ENCODE results near the gene RGS7. TPM values are rescaled to one million over a fixed set of nuclear protein-coding genes. Genes with fewer than 3 reads are reported as not detected.

Gene RGS7
- total and polyA plus RNA-seq, 2 of the 4 experiments (the other 2 are of a cell fraction), result 0.58 to 0.72 TPM

GRCh38 chr1:240747907-240748306, 609.1 kb downstream of the RGS7 start:
- H3K56ac ChIP-seq (ENCODE audit: extremely low read depth, insufficient read depth, low read length), result no peak overlapping the region
- no peaks in the 10 kb centered on the region for H3K27me3 ChIP-seq (ENCODE audit: control insufficient read depth, insufficient read depth, low read length)
- CTCF ChIA-PET, result no interaction called here
- TF ChIP-seq MAFK (IDR thresholded peaks at IDR 0.05; ENCODE audit: low read depth, low read length) (no peak), SMC3 (IDR thresholded peaks at IDR 0.05; ENCODE audit: low read depth, low read length) (no peak), ELK1 (IDR thresholded peaks at IDR 0.05; ENCODE audit: borderline replicate concordance, low read depth, low read length) (no peak), RFX5 (IDR thresholded peaks at IDR 0.05; ENCODE audit: low read depth, low read length) (no peak), NFE2L2 (IDR thresholded peaks at IDR 0.05; ENCODE audit: low read depth, low read length) (no peak), BHLHE40 (IDR thresholded peaks at IDR 0.05; ENCODE audit: low read depth, low read length) (no peak), RCOR1 (IDR thresholded peaks at IDR 0.05; ENCODE audit: insufficient replicate concordance, low read length) (no peak), POLR2A (IDR thresholded peaks at IDR 0.05; ENCODE audit: low read depth, low read length) (no peak), USF2 (IDR thresholded peaks at IDR 0.05; ENCODE audit: low read depth, low read length) (no peak), CTCF (conservative IDR thresholded peaks at IDR 0.05; ENCODE audit: low read depth, low read length) (no peak), RAD21 (IDR thresholded peaks at IDR 0.05; ENCODE audit: low read length) (no peak), CHD1 (IDR thresholded peaks at IDR 0.05; ENCODE audit: low read depth, low read length) (no peak), MXI1 (IDR thresholded peaks at IDR 0.05; ENCODE audit: borderline replicate concordance, low read depth, low read length) (no peak), CEBPB (IDR thresholded peaks at IDR 0.05; ENCODE audit: low read depth, low read length) (no peak), FOS (IDR thresholded peaks at IDR 0.05; ENCODE audit: low read depth, low read length) (no peak), MAZ (IDR thresholded peaks at IDR 0.05; ENCODE audit: borderline replicate concordance, low read depth, low read length) (no peak)
- POLR2A ChIA-PET (ENCODE audit: unreplicated experiment), result interaction anchor here (0.7 kb wide), 1 partner anchor 651 kb away, joined by 3 read pairs; no protein-coding TSS in a partner anchor
- no peak for DNase-seq
- ATAC-seq (ENCODE audit: low read depth), result no peak
- no peak overlapping the region for H3K18ac ChIP-seq (ENCODE audit: low read depth, low read length)
- H3K27ac ChIP-seq (ENCODE audit: insufficient read depth, low read length), result no peak overlapping the region
- no peak overlapping the region for H2AK5ac ChIP-seq (ENCODE audit: low read depth, low read length)
- dilution Hi-C loops (cut with HindIII; ENCODE audit: low sequenced_read_pairs, unreplicated experiment) (no loop called here), intact Hi-C loops (cut with micrococcal nuclease) (no loop called here), in situ Hi-C loops (cut with MboI; ENCODE audit: low sequenced_read_pairs) (no loop called here)
- H3K79me1 ChIP-seq (ENCODE audit: low read depth in 1 of 2, low read length in 2 of 2), result no peaks in the 10 kb centered on the region
- H4K5ac ChIP-seq (ENCODE audit: low read depth, low read length), result no peak overlapping the region
- no peak overlapping the region for H3K23ac ChIP-seq (ENCODE audit: low read depth, low read length)
- no peak overlapping the region for H2BK120ac ChIP-seq (ENCODE audit: low read depth, low read length)
- no peaks in the 10 kb centered on the region for H3K9me1 ChIP-seq (ENCODE audit: insufficient read depth, low read length)
- H3K4me3 ChIP-seq (ENCODE audit: insufficient read depth, low read depth, low read length), result no peak overlapping the region
- H3K9ac ChIP-seq (ENCODE audit: low read depth, low read length), result no peak overlapping the region
- H2AFZ ChIP-seq (replicated peaks; ENCODE audit: low read length, poor library complexity), result no peak overlapping the region
- H3K36me3 ChIP-seq (ENCODE audit: control insufficient read depth, insufficient read depth, low read length), result no peaks in the 10 kb centered on the region
- no peak overlapping the region for H2BK15ac ChIP-seq (ENCODE audit: low read depth, low read length)
- no peaks in the 10 kb centered on the region for H4K20me1 ChIP-seq (ENCODE audit: insufficient read depth, low read length)
- no peak overlapping the region for H2AK9ac ChIP-seq (replicated peaks; ENCODE audit: low read depth, low read length, poor library complexity)
- no peak overlapping the region for H3K4me2 ChIP-seq (ENCODE audit: low read depth, low read length)
- H3K4ac ChIP-seq (ENCODE audit: low read depth, low read length), result no peak overlapping the region
- no peak overlapping the region for H2BK5ac ChIP-seq (ENCODE audit: low read depth, low read length, poor library complexity, severe bottlenecking)
- no peak overlapping the region for H4K8ac ChIP-seq (ENCODE audit: low read depth in 2 of 2, low read length in 2 of 2)
- H2BK20ac ChIP-seq (ENCODE audit: low read depth, low read length), result no peak overlapping the region
- H3K4me1 ChIP-seq (ENCODE audit: control insufficient read depth, insufficient read depth, low read length), result no peaks in the 10 kb centered on the region
- no peaks in the 10 kb centered on the region for H3K9me3 ChIP-seq (ENCODE audit: control insufficient read depth, insufficient read depth, low read length)
- no peak overlapping the region for H3K14ac ChIP-seq (replicated peaks; ENCODE audit: low read depth, low read length)
- H4K91ac ChIP-seq (ENCODE audit: insufficient read depth, low read depth, low read length), result no peak overlapping the region
- no TSS peak for BruUV-seq (replicated peaks)

Measured in IMR-90 (cell line).